HEK293 (cell line): ENCODE measurements around the gene HEBP2.

Experiments used
- BCL11B ChIP-seq: fragments of 450-650 bp; formaldehyde crosslinking; IDR thresholded peaks from 2 replicates; pipeline ENCODE4 v1.5.1; 2016; ENCODE audit warnings: low read depth, missing biosample characterization, missing genetic modification characterization
- ELK4 ChIP-seq: IDR thresholded peaks from 2 replicates; pipeline ENCODE4 v1.6.1; 2011; ENCODE audit warnings: mild to moderate bottlenecking, low read depth, low read length, borderline replicate concordance
- KLF16 ChIP-seq: fragments of 450-650 bp; formaldehyde crosslinking; IDR thresholded peaks from 2 replicates; pipeline ENCODE4 v1.5.1; 2017; ENCODE audit warnings: missing biosample characterization, missing genetic modification characterization
- SETDB1 ChIP-seq: IDR thresholded peaks from one replicate; pipeline ENCODE4 v1.6.1; 2017; ENCODE audit warnings: mild to moderate bottlenecking, low read length, moderate library complexity, mixed read lengths; ENCODE audit not compliant: insufficient read length
- YY1 ChIP-seq: fragments of 450-650 bp; formaldehyde crosslinking; IDR thresholded peaks from 2 replicates; pipeline ENCODE4 v1.5.1; 2018; ENCODE audit warnings: missing biosample characterization, missing genetic modification characterization
- ZBTB1 ChIP-seq: fragments of 450-650 bp; formaldehyde crosslinking; IDR thresholded peaks from 2 replicates; pipeline ENCODE4 v1.5.1; 2016; ENCODE audit warnings: missing biosample characterization, missing genetic modification characterization
- ZBTB11 ChIP-seq: fragments of 450-650 bp; formaldehyde crosslinking; conservative IDR thresholded peaks from 2 replicates; pipeline ENCODE4 v1.5.1; 2016; ENCODE audit warnings: low read depth, missing biosample characterization, missing genetic modification characterization
- ZBTB17 ChIP-seq: fragments of 450-650 bp; formaldehyde crosslinking; IDR thresholded peaks from 2 replicates; pipeline ENCODE4 v1.5.1; 2016; ENCODE audit warnings: missing biosample characterization, missing genetic modification characterization
- ZBTB21 ChIP-seq: fragments of 450-650 bp; formaldehyde crosslinking; IDR thresholded peaks from 2 replicates; pipeline ENCODE4 v1.5.1; 2017; ENCODE audit warnings: missing biosample characterization, missing genetic modification characterization
- ZBTB49 ChIP-seq: fragments of 450-650 bp; formaldehyde crosslinking; IDR thresholded peaks from 2 replicates; pipeline ENCODE4 v1.5.1; 2016; ENCODE audit warnings: missing biosample characterization, missing genetic modification characterization, low read depth
- ZFP3 ChIP-seq: fragments of 450-650 bp; formaldehyde crosslinking; IDR thresholded peaks from 2 replicates; pipeline ENCODE4 v1.5.1; 2016; ENCODE audit warnings: low read depth, missing biosample characterization, missing genetic modification characterization
- ZNF112 ChIP-seq: fragments of 450-650 bp; formaldehyde crosslinking; IDR thresholded peaks from 2 replicates; pipeline ENCODE4 v1.5.0; 2017; ENCODE audit warnings: missing biosample characterization, missing genetic modification characterization
- ZNF121 ChIP-seq: fragments of 450-650 bp; formaldehyde crosslinking; IDR thresholded peaks from 2 replicates; pipeline ENCODE4 v1.5.1; 2016; ENCODE audit warnings: missing biosample characterization, missing genetic modification characterization
- ZNF140 ChIP-seq: fragments of 450-650 bp; formaldehyde crosslinking; IDR thresholded peaks from 2 replicates; pipeline ENCODE4 v1.5.1; 2016; ENCODE audit warnings: missing biosample characterization, missing genetic modification characterization
- ZNF18 ChIP-seq: fragments of 450-650 bp; formaldehyde crosslinking; IDR thresholded peaks from 2 replicates; pipeline ENCODE4 v1.5.1; 2016; ENCODE audit warnings: missing biosample characterization, missing genetic modification characterization
- ZNF184 ChIP-seq: fragments of 450-650 bp; IDR thresholded peaks from 2 replicates; pipeline ENCODE4 v1.5.1; 2018; ENCODE audit warnings: missing biosample characterization, mild to moderate bottlenecking, missing genetic modification characterization
- ZNF202 ChIP-seq: fragments of 450-650 bp; formaldehyde crosslinking; IDR thresholded peaks from 2 replicates; pipeline ENCODE4 v1.5.1; 2016; ENCODE audit warnings: missing biosample characterization, missing genetic modification characterization, borderline replicate concordance
- ZNF266 ChIP-seq: fragments of 450-650 bp; formaldehyde crosslinking; IDR thresholded peaks from 2 replicates; pipeline ENCODE4 v1.5.1; 2016; ENCODE audit warnings: missing biosample characterization, missing genetic modification characterization, low read depth
- ZNF311 ChIP-seq: fragments of 450-650 bp; formaldehyde crosslinking; IDR thresholded peaks from 2 replicates; pipeline ENCODE4 v1.5.1; 2017; ENCODE audit warnings: missing biosample characterization, missing genetic modification characterization, borderline replicate concordance
- ZNF404 ChIP-seq: fragments of 450-650 bp; formaldehyde crosslinking; IDR thresholded peaks from 2 replicates; pipeline ENCODE4 v1.5.1; 2017; ENCODE audit warnings: missing biosample characterization, missing genetic modification characterization
- ZNF433 ChIP-seq: fragments of 450-650 bp; formaldehyde crosslinking; IDR thresholded peaks from 2 replicates; pipeline ENCODE4 v1.5.1; 2016; ENCODE audit warnings: missing biosample characterization, missing genetic modification characterization, low read depth
- ZNF558 ChIP-seq: fragments of 450-650 bp; formaldehyde crosslinking; IDR thresholded peaks from 2 replicates; pipeline ENCODE4 v1.5.1; 2016; ENCODE audit warnings: missing biosample characterization, missing genetic modification characterization
- ZNF560 ChIP-seq: fragments of 450-650 bp; formaldehyde crosslinking; IDR thresholded peaks from 2 replicates; pipeline ENCODE4 v1.5.1; 2017; ENCODE audit warnings: missing biosample characterization, missing genetic modification characterization, borderline replicate concordance
- ZNF571 ChIP-seq: fragments of 450-650 bp; formaldehyde crosslinking; IDR thresholded peaks from 2 replicates; pipeline ENCODE4 v1.5.0; 2017; ENCODE audit warnings: missing biosample characterization, missing genetic modification characterization
- ZNF596 ChIP-seq: fragments of 450-650 bp; IDR thresholded peaks from 2 replicates; pipeline ENCODE4 v1.5.0; 2018; ENCODE audit warnings: missing biosample characterization, mild to moderate bottlenecking, missing genetic modification characterization, moderate library complexity
- ZNF623 ChIP-seq: fragments of 450-650 bp; formaldehyde crosslinking; IDR thresholded peaks from 2 replicates; pipeline ENCODE4 v1.5.1; 2016; ENCODE audit warnings: missing biosample characterization, missing genetic modification characterization
- ZNF639 ChIP-seq: fragments of 450-650 bp; formaldehyde crosslinking; IDR thresholded peaks from 2 replicates; pipeline ENCODE4 v1.5.1; 2016; ENCODE audit warnings: missing biosample characterization, missing genetic modification characterization
- ZNF654 ChIP-seq: fragments of 450-650 bp; formaldehyde crosslinking; IDR thresholded peaks from 2 replicates; pipeline ENCODE4 v1.5.1; 2016; ENCODE audit warnings: low read depth, missing biosample characterization, missing genetic modification characterization
- ZNF660 ChIP-seq: fragments of 450-650 bp; IDR thresholded peaks from 2 replicates; pipeline ENCODE4 v1.5.1; 2018; ENCODE audit warnings: missing biosample characterization, mild to moderate bottlenecking, missing genetic modification characterization
- ZNF692 ChIP-seq: fragments of 450-650 bp; formaldehyde crosslinking; IDR thresholded peaks from 2 replicates; pipeline ENCODE4 v1.5.1; 2016; ENCODE audit warnings: missing biosample characterization, missing genetic modification characterization
- ZSCAN16 ChIP-seq: fragments of 450-650 bp; formaldehyde crosslinking; IDR thresholded peaks from 2 replicates; pipeline ENCODE4 v1.5.1; 2016; ENCODE audit warnings: missing biosample characterization, missing genetic modification characterization

HEBP2 gene

GRCh38 chr6:138402838-138403187 is 1.2 kb upstream of the HEBP2 start (continued):
- TF ChIP-seq ZNF560 (tag by site-specific recombination) (peak; percentile 94), YY1 (tag by site-specific recombination) (no peak), ZNF112 (tag by site-specific recombination) (no peak), ZNF140 (tag by site-specific recombination) (peak; percentile 75; the same call in 1 of the 2 replicates), KLF16 (tag by site-specific recombination) (no peak), ZNF596 (tag by site-specific recombination) (no peak), SETDB1 (no peak), ZNF184 (tag by site-specific recombination) (no peak), ELK4 (no peak), ZNF18 (tag by site-specific recombination) (peak; percentile 24; the same call in 1 of the 2 replicates), ZNF623 (tag by site-specific recombination) (peak; percentile 85), ZNF660 (tag by site-specific recombination) (no peak), ZNF639 (peak; percentile 57; the same call in 1 of the 2 replicates), ZNF433 (tag by site-specific recombination) (peak; percentile 79), ZBTB17 (tag by site-specific recombination) (no peak), ZNF311 (tag by site-specific recombination) (no peak), ZBTB1 (0 out of 2 replicates have a peak, but pooled peaks have one; percentile 56), ZNF202 (tag by site-specific recombination) (peak; percentile 92; the same call in 1 of the 2 replicates), ZNF404 (tag by site-specific recombination) (peak; percentile 93), ZSCAN16 (tag by site-specific recombination) (no peak), ZNF654 (tag by site-specific recombination) (peak; percentile 53), BCL11B (tag by site-specific recombination) (no peak), ZBTB21 (peak; percentile 63; the same call in 1 of the 2 replicates), ZBTB49 (tag by site-specific recombination) (no peak), ZNF571 (tag by site-specific recombination) (no peak), ZNF692 (no peak), ZNF266 (tag by site-specific recombination) (peak; percentile 79; the same call in 1 of the 2 replicates), ZNF558 (peak; percentile 80), ZNF121 (tag by site-specific recombination) (peak; percentile 56; the same call in 1 of the 2 replicates), ZBTB11 (peak; percentile 83), ZFP3 (tag by site-specific recombination) (0 out of 2 replicates have a peak, but pooled peaks have one; percentile 8)
